ENCODE measurements around the gene PBX1.

PBX1 gene

DNA sequence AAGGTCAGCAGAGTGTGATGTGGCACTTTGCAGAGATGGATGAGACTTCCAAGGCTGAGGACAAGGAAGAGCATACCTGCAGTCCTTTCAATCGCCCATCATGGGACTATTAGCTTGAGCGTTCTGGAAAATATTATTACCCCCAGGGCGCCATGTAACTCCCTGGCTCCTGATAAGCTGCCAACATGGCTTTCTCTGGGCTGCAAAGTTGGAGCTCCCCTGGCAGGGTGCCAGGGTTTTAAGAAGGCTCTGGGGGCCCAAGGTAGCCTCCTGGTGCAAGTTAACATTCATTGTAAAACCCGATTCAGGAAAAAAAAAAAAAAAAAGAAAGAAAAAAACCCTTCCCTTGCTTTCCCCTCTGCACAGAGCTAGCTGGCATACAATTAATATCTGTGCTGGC, 196.7 kb downstream of the PBX1 start:
- Histone ChIP-seq H3K79me2 (ENCODE audit: control insufficient read depth, low read length) (no peaks in the 10 kb centered on the region), H3K27ac (ENCODE audit: low read depth, low read length) (no peak overlapping the region), H3K4me1 (ENCODE audit: control insufficient read depth, low read length) (no peaks in the 10 kb centered on the region), H3K4me2 (ENCODE audit: low read length) (no peak overlapping the region), H3K4me3 (ENCODE audit: low read length) (no peak overlapping the region), H3F3A (ENCODE audit: control insufficient read depth, insufficient read depth) (no peaks in the 10 kb centered on the region), H4K20me1 (ENCODE audit: control insufficient read depth, insufficient read depth, low read depth, low read length) (no peaks in the 10 kb centered on the region), H3K36me3 (ENCODE audit: control insufficient read depth, low read length) (no peaks in the 10 kb centered on the region), H3K27me3 (ENCODE audit: control insufficient read depth, low read length) (no peaks in the 10 kb centered on the region), H3K9me3 (ENCODE audit: control insufficient read depth, insufficient read depth, low read length) (no peaks in the 10 kb centered on the region), H3K9me2 (replicated peaks; ENCODE audit: control insufficient read depth, low read length) (no peaks in the 10 kb centered on the region)
- TF ChIP-seq EZH2phosphoT487 (IDR thresholded peaks at IDR 0.05; ENCODE audit: borderline replicate concordance, low read length) = no peak
- no peak for TF ChIP-seq CTCF (IDR thresholded peaks at IDR 0.05; ENCODE audit: low read depth, low read length, poor library complexity, severe bottlenecking)

DNA sequence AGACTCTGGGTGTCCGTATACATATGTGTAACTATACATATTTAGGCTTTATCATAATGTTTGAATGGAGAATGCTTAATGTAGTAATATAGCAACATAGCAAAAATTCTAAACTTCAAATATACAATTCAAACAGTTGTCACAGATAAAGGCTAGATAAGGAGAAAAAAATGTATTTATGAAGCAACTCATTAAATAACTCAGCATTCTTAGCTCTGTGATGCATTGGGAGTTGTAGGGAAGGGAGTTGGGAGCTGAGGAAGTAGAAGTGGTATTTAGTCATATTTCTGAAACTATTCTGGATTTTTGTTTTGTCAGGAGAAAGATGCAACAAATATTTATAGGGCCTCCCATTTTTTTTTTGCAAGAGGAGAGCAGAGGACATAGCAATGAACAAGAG, 197.8 kb downstream of the PBX1 start:
- Histone ChIP-seq H3K27me3 (ENCODE audit: control insufficient read depth, low read length) (no peaks in the 10 kb centered on the region), H3F3A (ENCODE audit: control insufficient read depth, insufficient read depth) (no peaks in the 10 kb centered on the region), H4K20me1 (ENCODE audit: control insufficient read depth, insufficient read depth, low read depth, low read length) (no peaks in the 10 kb centered on the region), H3K9me3 (ENCODE audit: control insufficient read depth, insufficient read depth, low read length) (no peaks in the 10 kb centered on the region), H3K79me2 (ENCODE audit: control insufficient read depth, low read length) (no peaks in the 10 kb centered on the region), H3K36me3 (ENCODE audit: control insufficient read depth, low read length) (no peaks in the 10 kb centered on the region), H3K4me1 (ENCODE audit: control insufficient read depth, low read length) (no peaks in the 10 kb centered on the region), H3K4me3 (ENCODE audit: low read length) (no peak overlapping the region), H3K9me2 (replicated peaks; ENCODE audit: control insufficient read depth, low read length) (no peaks in the 10 kb centered on the region), H3K4me2 (ENCODE audit: low read length) (no peak overlapping the region), H3K27ac (ENCODE audit: low read depth, low read length) (no peak overlapping the region)
- TF ChIP-seq EZH2phosphoT487 (IDR thresholded peaks at IDR 0.05; ENCODE audit: borderline replicate concordance, low read length) (no peak), CTCF (IDR thresholded peaks at IDR 0.05; ENCODE audit: low read depth, low read length, poor library complexity, severe bottlenecking) (no peak)

- no peak for TF ChIP-seq EZH2phosphoT487 (IDR thresholded peaks at IDR 0.05; ENCODE audit: borderline replicate concordance, low read length)
- no peak for TF ChIP-seq CTCF (IDR thresholded peaks at IDR 0.05; ENCODE audit: low read depth, low read length, poor library complexity, severe bottlenecking)
- H3K27me3 ChIP-seq (ENCODE audit: control insufficient read depth, low read length) = no peaks in the 10 kb centered on the region
- no peaks in the 10 kb centered on the region for H3K9me2 ChIP-seq (replicated peaks; ENCODE audit: control insufficient read depth, low read length)
- H3K4me3 ChIP-seq (ENCODE audit: low read length) = no peak overlapping the region
- H3K79me2 ChIP-seq (ENCODE audit: control insufficient read depth, low read length) = no peaks in the 10 kb centered on the region
- no peak overlapping the region for H3K4me2 ChIP-seq (ENCODE audit: low read length)
- H3K9me3 ChIP-seq (ENCODE audit: control insufficient read depth, insufficient read depth, low read length) = no peaks in the 10 kb centered on the region
- H3K36me3 ChIP-seq (ENCODE audit: control insufficient read depth, low read length) = no peaks in the 10 kb centered on the region
- H4K20me1 ChIP-seq (ENCODE audit: control insufficient read depth, insufficient read depth, low read depth, low read length) = no peaks in the 10 kb centered on the region
- no peak overlapping the region for H3K27ac ChIP-seq (ENCODE audit: low read depth, low read length)
- no peaks in the 10 kb centered on the region for H3K4me1 ChIP-seq (ENCODE audit: control insufficient read depth, low read length)
- H3F3A ChIP-seq (ENCODE audit: control insufficient read depth, insufficient read depth) = no peaks in the 10 kb centered on the region
These were observed 198.6 kb downstream of the PBX1 start for GRCh38 chr1:164757625-164758024.

Measured in DOHH2 (cell line).